ENCODE results near the gene ATP13A3. TPM values are rescaled to one million over a fixed set of nuclear protein-coding genes. Genes with fewer than 3 reads are reported as not detected.

ATP13A3 gene
- total RNA-seq, 1 experiment from 2014 or later = 331 TPM

DNA sequence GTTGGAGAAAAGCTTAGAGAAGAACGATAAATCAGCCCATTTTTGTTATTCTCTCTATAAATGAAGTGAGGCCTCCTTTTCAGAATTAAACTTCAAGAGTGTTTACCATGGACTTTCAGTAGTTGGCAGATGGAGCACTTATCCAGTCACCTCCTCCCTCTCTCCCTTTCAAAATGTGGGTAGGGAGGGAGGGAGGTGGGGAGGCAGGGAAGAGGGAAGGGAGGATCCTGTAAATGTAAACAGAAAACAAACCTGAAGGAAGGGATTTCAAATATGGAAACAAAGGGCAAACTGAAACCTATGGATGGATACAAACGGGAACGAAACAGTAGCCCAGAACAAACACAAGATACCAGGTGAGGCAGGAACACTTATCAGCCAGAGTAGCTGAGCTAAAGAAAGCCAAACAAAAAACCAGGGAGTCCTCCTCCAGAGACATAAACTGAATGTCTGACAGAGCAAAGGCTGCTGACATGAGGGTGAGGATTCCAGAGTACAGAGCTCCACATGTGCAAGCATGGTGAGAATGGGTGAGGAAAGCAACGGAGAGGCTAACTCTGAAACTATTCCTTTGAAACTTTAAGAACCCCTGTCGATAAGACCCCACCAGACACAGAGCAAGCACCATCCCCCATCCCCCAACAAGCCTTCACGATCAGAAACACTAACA is 46.8 kb downstream of the ATP13A3 start:
- H3K27me3 ChIP-seq (ENCODE audit: low read length) = no peaks in the 10 kb centered on the region
- H3K4me1 ChIP-seq (ENCODE audit: low read length) = no peaks in the 10 kb centered on the region
- H3K36me3 ChIP-seq (ENCODE audit: insufficient read depth, low read length) = peaks cover 82% of the 10 kb centered on the region; the same call in 1 of the 2 replicates
- H3K79me2 ChIP-seq (ENCODE audit: low read length) = peaks cover 42% of the 10 kb centered on the region
- no peak for DNase-seq
- no peak overlapping the region for H2AFZ ChIP-seq (ENCODE audit: low read length)
- H3K27ac ChIP-seq (ENCODE audit: low read length) = no peak overlapping the region
- no peak overlapping the region for H3K9ac ChIP-seq (ENCODE audit: low read length)
- H3K4me3 ChIP-seq (ENCODE audit: low read length) = no peak overlapping the region
- no peaks in the 10 kb centered on the region for H3K9me3 ChIP-seq (ENCODE audit: low read length)
- H3K9me2 ChIP-seq (replicated peaks; ENCODE audit: insufficient read depth, low read length) = no peaks in the 10 kb centered on the region
- H3K4me2 ChIP-seq (ENCODE audit: low read depth, low read length, poor library complexity, severe bottlenecking) = no peak overlapping the region
- no peaks in the 10 kb centered on the region for H4K20me1 ChIP-seq (ENCODE audit: insufficient read depth, low read depth, low read length)

DNA sequence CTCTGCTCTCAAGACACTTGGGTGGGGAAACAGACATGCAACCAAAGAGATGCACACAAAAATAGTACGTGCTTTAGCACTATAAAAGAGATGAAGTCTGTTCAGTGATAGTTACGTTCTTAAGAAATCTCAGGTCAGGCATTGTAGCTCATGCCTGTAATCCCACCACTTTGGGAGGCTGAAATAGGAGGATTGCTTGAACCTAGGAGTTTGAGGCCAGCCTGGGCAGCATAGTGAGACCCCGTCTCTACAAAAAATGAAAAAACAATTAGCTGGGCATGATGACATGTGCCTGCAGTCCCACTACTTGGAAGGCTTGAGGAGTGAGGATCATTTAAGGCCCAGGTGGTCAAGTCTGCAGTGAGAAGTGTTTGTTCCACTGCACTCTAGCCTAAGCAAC is 52.3 kb downstream of the ATP13A3 start:
- H3K36me3 ChIP-seq (ENCODE audit: insufficient read depth, low read length) = peaks cover 86% of the 10 kb centered on the region
- no peak overlapping the region for H3K9ac ChIP-seq (ENCODE audit: low read length)
- H3K9me3 ChIP-seq (ENCODE audit: low read length) = no peaks in the 10 kb centered on the region
- peaks cover 12% of the 10 kb centered on the region for H3K4me1 ChIP-seq (ENCODE audit: low read length)
- H3K79me2 ChIP-seq (ENCODE audit: low read length) = peaks cover 20% of the 10 kb centered on the region
- no peak for DNase-seq
- H2AFZ ChIP-seq (ENCODE audit: low read length) = no peak overlapping the region
- no peak overlapping the region for H3K4me2 ChIP-seq (ENCODE audit: low read depth, low read length, poor library complexity, severe bottlenecking)
- no peaks in the 10 kb centered on the region for H4K20me1 ChIP-seq (ENCODE audit: insufficient read depth, low read depth, low read length)
- no peak overlapping the region for H3K4me3 ChIP-seq (ENCODE audit: low read length)
- no peak overlapping the region for H3K27ac ChIP-seq (ENCODE audit: low read length)
- H3K27me3 ChIP-seq (ENCODE audit: low read length) = no peaks in the 10 kb centered on the region
- H3K9me2 ChIP-seq (replicated peaks; ENCODE audit: insufficient read depth, low read length) = no peaks in the 10 kb centered on the region

DNA sequence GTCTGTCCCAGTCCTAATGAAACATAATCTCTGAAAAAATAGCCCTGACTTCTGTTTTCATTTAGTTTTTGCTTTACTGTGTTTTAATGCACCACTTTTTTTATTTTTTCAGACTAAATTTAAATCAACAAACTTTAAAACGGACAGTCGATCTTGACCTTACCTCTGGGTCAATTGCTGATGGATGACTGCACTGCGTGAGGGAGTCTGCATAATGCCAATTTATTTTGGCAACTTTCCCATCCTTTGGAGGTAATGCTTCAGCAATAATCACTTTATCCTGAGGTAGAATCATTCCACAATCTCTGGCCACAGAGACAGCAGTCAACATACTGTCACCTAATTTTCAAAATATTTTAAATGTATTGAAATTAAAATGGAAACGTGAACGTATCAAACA is 55.2 kb downstream of the ATP13A3 start:
- H2AFZ ChIP-seq (ENCODE audit: low read length) = no peak overlapping the region
- H3K4me1 ChIP-seq (ENCODE audit: low read length) = peaks cover 12% of the 10 kb centered on the region
- H3K36me3 ChIP-seq (ENCODE audit: insufficient read depth, low read length) = peaks cover 83% of the 10 kb centered on the region
- H3K9me2 ChIP-seq (replicated peaks; ENCODE audit: insufficient read depth, low read length) = no peaks in the 10 kb centered on the region
- no peaks in the 10 kb centered on the region for H4K20me1 ChIP-seq (ENCODE audit: insufficient read depth, low read depth, low read length)
- H3K4me3 ChIP-seq (ENCODE audit: low read length) = no peak overlapping the region
- H3K4me2 ChIP-seq (ENCODE audit: low read depth, low read length, poor library complexity, severe bottlenecking) = no peak overlapping the region
- no peak for DNase-seq
- peaks cover 19% of the 10 kb centered on the region for H3K79me2 ChIP-seq (ENCODE audit: low read length)
- no peak overlapping the region for H3K27ac ChIP-seq (ENCODE audit: low read length)
- no peaks in the 10 kb centered on the region for H3K27me3 ChIP-seq (ENCODE audit: low read length)
- no peak overlapping the region for H3K9ac ChIP-seq (ENCODE audit: low read length)
- no peaks in the 10 kb centered on the region for H3K9me3 ChIP-seq (ENCODE audit: low read length)

DNA sequence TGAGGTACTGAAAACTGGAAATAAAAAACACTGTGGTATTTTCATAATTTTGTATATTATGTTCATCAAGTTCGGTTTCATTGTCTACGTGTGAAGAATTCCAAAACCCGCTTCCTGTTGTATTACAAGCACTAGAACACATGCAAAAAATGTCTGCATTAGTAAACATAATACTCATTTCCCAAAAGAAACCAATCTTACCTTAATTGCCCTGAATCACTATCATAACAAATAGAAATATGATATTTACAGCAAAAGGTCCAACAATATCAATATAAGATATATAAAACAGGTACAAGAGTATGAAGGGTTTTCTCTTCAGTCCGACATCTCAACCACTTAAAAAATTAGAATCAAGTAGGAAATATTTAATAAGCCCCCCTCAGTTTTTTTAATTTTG is 61.4 kb downstream of the ATP13A3 start:
- H3K27ac ChIP-seq (ENCODE audit: low read length) = no peak overlapping the region
- peaks cover 76% of the 10 kb centered on the region for H3K36me3 ChIP-seq (ENCODE audit: insufficient read depth, low read length)
- no peak overlapping the region for H2AFZ ChIP-seq (ENCODE audit: low read length)
- H3K27me3 ChIP-seq (ENCODE audit: low read length) = no peaks in the 10 kb centered on the region
- DNase-seq = no peak
- H3K9ac ChIP-seq (ENCODE audit: low read length) = no peak overlapping the region
- no peaks in the 10 kb centered on the region for H3K9me2 ChIP-seq (replicated peaks; ENCODE audit: insufficient read depth, low read length)
- H4K20me1 ChIP-seq (ENCODE audit: insufficient read depth, low read depth, low read length) = no peaks in the 10 kb centered on the region
- no peaks in the 10 kb centered on the region for H3K9me3 ChIP-seq (ENCODE audit: low read length)
- H3K4me3 ChIP-seq (ENCODE audit: low read length) = no peak overlapping the region
- no peak overlapping the region for H3K4me2 ChIP-seq (ENCODE audit: low read depth, low read length, poor library complexity, severe bottlenecking)
- no peaks in the 10 kb centered on the region for H3K4me1 ChIP-seq (ENCODE audit: low read length)
- peaks cover 17% of the 10 kb centered on the region; the same call in 1 of the 2 replicates for H3K79me2 ChIP-seq (ENCODE audit: low read length)

DNA sequence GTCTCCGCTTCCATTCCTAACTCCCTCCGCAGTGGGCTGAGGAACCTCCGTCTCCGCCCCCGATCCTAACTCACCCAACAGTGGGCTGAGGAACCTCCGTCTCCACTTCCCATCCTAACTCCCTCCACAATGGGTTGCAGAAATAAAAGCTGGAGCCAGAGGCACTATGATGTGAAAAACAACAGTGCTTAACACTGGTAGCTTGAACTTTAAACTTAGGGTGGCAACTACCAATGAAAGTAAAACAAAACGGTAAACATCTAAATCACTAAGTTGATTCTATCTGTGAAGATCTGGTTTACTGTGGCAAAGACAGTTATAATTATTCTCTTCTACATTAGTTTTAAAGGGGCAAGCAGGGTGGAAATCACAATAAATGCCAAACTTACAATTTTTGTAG is 61.8 kb downstream of the ATP13A3 start:
- no peak overlapping the region for H3K9ac ChIP-seq (ENCODE audit: low read length)
- peaks cover 17% of the 10 kb centered on the region; the same call in 1 of the 2 replicates for H3K79me2 ChIP-seq (ENCODE audit: low read length)
- DNase-seq = no peak
- H4K20me1 ChIP-seq (ENCODE audit: insufficient read depth, low read depth, low read length) = no peaks in the 10 kb centered on the region
- H3K36me3 ChIP-seq (ENCODE audit: insufficient read depth, low read length) = peaks cover 76% of the 10 kb centered on the region
- H3K4me1 ChIP-seq (ENCODE audit: low read length) = no peaks in the 10 kb centered on the region
- H3K4me3 ChIP-seq (ENCODE audit: low read length) = no peak overlapping the region
- H2AFZ ChIP-seq (ENCODE audit: low read length) = no peak overlapping the region
- H3K9me3 ChIP-seq (ENCODE audit: low read length) = no peaks in the 10 kb centered on the region
- no peaks in the 10 kb centered on the region for H3K27me3 ChIP-seq (ENCODE audit: low read length)
- H3K4me2 ChIP-seq (ENCODE audit: low read depth, low read length, poor library complexity, severe bottlenecking) = no peak overlapping the region
- no peaks in the 10 kb centered on the region for H3K9me2 ChIP-seq (replicated peaks; ENCODE audit: insufficient read depth, low read length)
- H3K27ac ChIP-seq (ENCODE audit: low read length) = no peak overlapping the region

DNA sequence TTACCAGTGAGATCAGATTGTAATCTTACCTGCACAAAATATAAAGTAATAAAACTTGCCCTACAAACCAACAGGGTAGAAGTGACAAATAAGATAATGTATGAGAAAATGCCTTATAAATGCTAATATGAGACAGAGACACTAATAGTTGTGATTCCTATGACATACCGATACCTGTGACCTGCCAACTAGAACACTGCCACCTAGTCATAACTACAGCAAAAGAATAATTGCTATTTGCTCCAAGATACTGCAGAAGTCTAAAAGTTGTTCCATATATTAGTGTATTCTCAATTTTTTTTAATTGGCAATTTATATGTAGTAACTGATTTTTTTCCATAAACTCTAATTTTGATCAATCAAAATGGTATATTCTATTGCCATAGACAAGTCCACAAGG is 62.4 kb downstream of the ATP13A3 start:
- peaks cover 17% of the 10 kb centered on the region; the same call in 1 of the 2 replicates for H3K79me2 ChIP-seq (ENCODE audit: low read length)
- DNase-seq = no peak
- H3K4me1 ChIP-seq (ENCODE audit: low read length) = no peaks in the 10 kb centered on the region
- peaks cover 75% of the 10 kb centered on the region for H3K36me3 ChIP-seq (ENCODE audit: insufficient read depth, low read length)
- H3K9ac ChIP-seq (ENCODE audit: low read length) = no peak overlapping the region
- no peak overlapping the region for H2AFZ ChIP-seq (ENCODE audit: low read length)
- H3K9me3 ChIP-seq (ENCODE audit: low read length) = no peaks in the 10 kb centered on the region
- no peak overlapping the region for H3K4me3 ChIP-seq (ENCODE audit: low read length)
- H3K4me2 ChIP-seq (ENCODE audit: low read depth, low read length, poor library complexity, severe bottlenecking) = no peak overlapping the region
- no peaks in the 10 kb centered on the region for H3K9me2 ChIP-seq (replicated peaks; ENCODE audit: insufficient read depth, low read length)
- no peaks in the 10 kb centered on the region for H3K27me3 ChIP-seq (ENCODE audit: low read length)
- no peaks in the 10 kb centered on the region for H4K20me1 ChIP-seq (ENCODE audit: insufficient read depth, low read depth, low read length)
- H3K27ac ChIP-seq (ENCODE audit: low read length) = no peak overlapping the region

DNA sequence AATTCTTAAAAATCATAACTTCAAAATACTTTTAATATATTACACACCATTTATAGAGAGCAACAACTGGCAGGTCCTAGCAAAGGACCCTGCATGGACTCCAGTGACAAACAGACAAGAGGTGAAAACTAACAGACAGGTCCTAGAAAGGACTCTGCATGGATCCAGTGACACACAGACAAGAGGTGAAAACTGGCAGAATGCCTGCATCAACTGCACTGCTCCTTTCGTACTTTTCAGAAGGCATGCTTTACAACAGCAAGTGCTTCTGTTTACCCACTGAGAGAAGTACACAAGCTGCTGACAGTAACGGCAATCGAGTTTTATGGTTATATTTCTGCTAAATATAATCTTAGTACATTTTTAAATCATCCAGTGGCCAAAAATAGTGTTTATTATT is 63.5 kb downstream of the ATP13A3 start:
- DNase-seq = no peak
- Histone ChIP-seq H3K4me1 (ENCODE audit: low read length) (no peaks in the 10 kb centered on the region), H3K27me3 (ENCODE audit: low read length) (no peaks in the 10 kb centered on the region), H3K4me2 (ENCODE audit: low read depth, low read length, poor library complexity, severe bottlenecking) (no peak overlapping the region), H3K9me3 (ENCODE audit: low read length) (no peaks in the 10 kb centered on the region), H3K36me3 (ENCODE audit: insufficient read depth, low read length) (peaks cover 77% of the 10 kb centered on the region), H3K9me2 (replicated peaks; ENCODE audit: insufficient read depth, low read length) (no peaks in the 10 kb centered on the region), H3K27ac (ENCODE audit: low read length) (no peak overlapping the region), H4K20me1 (ENCODE audit: insufficient read depth, low read depth, low read length) (no peaks in the 10 kb centered on the region), H3K9ac (ENCODE audit: low read length) (no peak overlapping the region), H3K79me2 (ENCODE audit: low read length) (peaks cover 17% of the 10 kb centered on the region), H2AFZ (ENCODE audit: low read length) (no peak overlapping the region), H3K4me3 (ENCODE audit: low read length) (no peak overlapping the region)

DNA sequence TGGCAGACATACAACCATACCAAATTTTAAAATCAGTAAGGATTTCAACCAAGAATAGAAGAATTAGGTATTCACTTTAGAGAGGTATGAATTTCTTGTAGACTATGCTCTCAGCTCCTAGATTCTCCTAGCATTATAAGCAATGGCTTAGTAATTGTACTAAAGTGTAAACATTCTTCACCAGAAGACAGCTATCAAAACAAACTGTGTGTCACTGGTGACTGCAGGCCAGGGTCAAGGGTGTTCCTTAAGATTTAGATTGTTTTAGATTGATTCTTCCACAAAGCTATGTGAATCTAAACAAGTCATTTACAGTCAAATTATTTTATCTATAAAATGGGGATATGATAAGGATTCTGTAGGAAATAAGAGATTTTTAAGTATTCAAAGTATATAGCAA is 64.6 kb downstream of the ATP13A3 start:
- Histone ChIP-seq H3K36me3 (ENCODE audit: insufficient read depth, low read length) (peaks cover 74% of the 10 kb centered on the region), H4K20me1 (ENCODE audit: insufficient read depth, low read depth, low read length) (no peaks in the 10 kb centered on the region)
- no peak for DNase-seq

More for the DNA sequence above, 64.6 kb downstream of the ATP13A3 start:
- Histone ChIP-seq H3K4me3 (ENCODE audit: low read length) (no peak overlapping the region), H3K4me2 (ENCODE audit: low read depth, low read length, poor library complexity, severe bottlenecking) (no peak overlapping the region), H3K9ac (ENCODE audit: low read length) (no peak overlapping the region), H3K9me3 (ENCODE audit: low read length) (no peaks in the 10 kb centered on the region), H2AFZ (ENCODE audit: low read length) (no peak overlapping the region), H3K27ac (ENCODE audit: low read length) (no peak overlapping the region), H3K9me2 (replicated peaks; ENCODE audit: insufficient read depth, low read length) (no peaks in the 10 kb centered on the region), H3K4me1 (ENCODE audit: low read length) (no peaks in the 10 kb centered on the region), H3K27me3 (ENCODE audit: low read length) (no peaks in the 10 kb centered on the region), H3K79me2 (ENCODE audit: low read length) (peaks cover 16% of the 10 kb centered on the region)

Data from Karpas-422 (cell line).